PC-9 (cell line): ENCODE data around the gene SNX27.

ENCODE experiments used
- EZH2 ChIP-seq: fragments of 200-600 bp; sonication (generic); IDR thresholded peaks from 2 replicates; pipeline ENCODE4 v1.8.0; 2017; ENCODE audit warnings: antibody characterized with exemption, low read depth
- TF ChIP-seq, protein P1 (sequence below): fragments of 200-600 bp; sonication (generic); conservative IDR thresholded peaks from 2 replicates; pipeline ENCODE4 v1.6.1; 2017; ENCODE audit warnings: mixed run types, antibody characterized with exemption, mild to moderate bottlenecking, moderate library complexity

DNA sequence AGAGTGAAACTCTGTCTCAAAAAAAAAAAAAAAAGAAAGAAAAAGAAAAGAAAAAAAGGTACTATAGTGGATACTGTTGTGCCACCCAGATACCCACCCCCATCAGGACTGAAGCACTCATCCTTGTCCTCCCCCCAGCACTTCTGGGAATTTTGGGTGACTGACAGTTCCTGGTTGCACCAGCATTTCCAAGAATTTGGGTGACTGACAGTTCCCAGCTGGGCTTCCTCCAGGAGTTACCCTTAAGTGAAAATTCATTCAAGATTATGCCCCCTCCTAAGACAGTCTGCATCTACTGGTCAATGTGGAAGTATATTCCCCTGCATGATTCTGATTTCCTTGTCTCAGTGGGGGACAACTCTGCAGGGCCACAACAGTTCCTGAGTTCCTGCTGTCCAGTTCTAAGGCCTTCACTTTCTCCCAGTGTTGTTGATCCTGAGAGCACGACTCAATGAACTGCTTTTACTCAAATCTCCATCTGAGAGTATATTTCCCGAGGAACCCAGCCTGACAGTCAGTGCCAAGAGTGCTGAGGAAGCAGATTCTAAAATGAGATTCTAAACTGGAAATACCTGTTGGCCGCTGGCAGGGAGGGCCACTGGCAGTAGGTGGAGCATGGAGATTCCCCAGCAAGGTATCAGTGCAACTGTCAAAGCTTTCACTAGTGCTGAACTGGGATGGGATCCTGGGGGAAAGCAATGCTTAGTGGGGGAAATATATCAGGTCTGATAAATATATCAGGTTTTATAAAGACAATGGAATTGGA lies 127.9 kb downstream of the SNX27 start:
- TF ChIP-seq, protein P1, sequence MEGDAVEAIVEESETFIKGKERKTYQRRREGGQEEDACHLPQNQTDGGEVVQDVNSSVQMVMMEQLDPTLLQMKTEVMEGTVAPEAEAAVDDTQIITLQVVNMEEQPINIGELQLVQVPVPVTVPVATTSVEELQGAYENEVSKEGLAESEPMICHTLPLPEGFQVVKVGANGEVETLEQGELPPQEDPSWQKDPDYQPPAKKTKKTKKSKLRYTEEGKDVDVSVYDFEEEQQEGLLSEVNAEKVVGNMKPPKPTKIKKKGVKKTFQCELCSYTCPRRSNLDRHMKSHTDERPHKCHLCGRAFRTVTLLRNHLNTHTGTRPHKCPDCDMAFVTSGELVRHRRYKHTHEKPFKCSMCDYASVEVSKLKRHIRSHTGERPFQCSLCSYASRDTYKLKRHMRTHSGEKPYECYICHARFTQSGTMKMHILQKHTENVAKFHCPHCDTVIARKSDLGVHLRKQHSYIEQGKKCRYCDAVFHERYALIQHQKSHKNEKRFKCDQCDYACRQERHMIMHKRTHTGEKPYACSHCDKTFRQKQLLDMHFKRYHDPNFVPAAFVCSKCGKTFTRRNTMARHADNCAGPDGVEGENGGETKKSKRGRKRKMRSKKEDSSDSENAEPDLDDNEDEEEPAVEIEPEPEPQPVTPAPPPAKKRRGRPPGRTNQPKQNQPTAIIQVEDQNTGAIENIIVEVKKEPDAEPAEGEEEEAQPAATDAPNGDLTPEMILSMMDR: no peak; the same call in 1 of the 2 replicates
- TF ChIP-seq EZH2: no peak
